MM.1S (cell line): Measurements from ENCODE around the gene AKAP13.

Source experiments
- CTCF ChIP-seq: fragments of 300-600 bp; sonication (generic); IDR thresholded peaks from 2 replicates; pipeline ENCODE4 v1.5.1; 2016; ENCODE audit warnings: antibody characterized with exemption, low read length, mixed read lengths
- EZH2 ChIP-seq: fragments of 300-600 bp; sonication (generic); optimal IDR thresholded peaks from 2 replicates; pipeline ENCODE3; 2017; ENCODE audit warnings: low read depth, mild to moderate bottlenecking, antibody characterized with exemption, low read length, mixed read lengths

DNA sequence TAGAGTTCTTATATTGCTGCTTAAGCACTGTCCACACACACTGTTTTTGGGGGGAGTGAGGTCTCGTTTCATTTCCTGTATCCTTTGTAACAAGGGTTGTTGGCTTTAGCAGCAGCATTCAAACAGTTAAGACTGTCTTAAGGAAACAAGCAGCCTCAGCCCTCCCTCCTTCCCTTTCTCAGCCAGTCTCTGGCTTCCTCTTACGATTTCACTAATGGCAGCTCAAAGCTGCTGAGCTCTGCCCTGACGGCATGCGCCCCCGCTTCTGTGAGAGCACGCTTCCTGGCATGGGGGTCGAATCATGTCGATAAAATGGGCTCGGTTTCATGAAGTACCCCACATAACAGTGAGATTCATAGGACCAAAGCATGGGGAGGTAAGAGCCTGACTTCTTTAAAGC is 309.3 kb downstream of the AKAP13 start:
- TF ChIP-seq CTCF (no peak), EZH2 (no peak)
